Chondrocyte (in vitro differentiated cells): ENCODE data around the gene ZNF414. TPM values are rescaled to one million over a fixed set of nuclear protein-coding genes. Genes with fewer than 3 reads are reported as not detected.
A peak's percentile ranks its signal among the peaks of the same experiment; 100 is the strongest.

ENCODE experiments used
- DNase-seq: peaks from one replicate; pipeline ENCODE4 v3.0.0; 2021; ENCODE audit warnings: mixed read lengths, low spot score
- H3K27ac Mint-ChIP-seq: one replicate; pipeline ENCODE4 v1.8.0; 2021; ENCODE audit warnings: mild to moderate bottlenecking, moderate library complexity, mixed read lengths; ENCODE audit not compliant: unreplicated experiment
- H3K27me3 Mint-ChIP-seq: 2 replicates; pipeline ENCODE4 v1.8.0; 2021; ENCODE audit warnings: low read depth, mixed read lengths
- H3K36me3 Mint-ChIP-seq: 2 replicates; pipeline ENCODE4 v1.8.0; 2021; ENCODE audit warnings: low read depth, mixed read lengths
- H3K4me1 Mint-ChIP-seq: 2 replicates; pipeline ENCODE4 v1.8.0; 2021; ENCODE audit warnings: low read depth, mild to moderate bottlenecking, mixed read lengths
- H3K4me3 Mint-ChIP-seq: one replicate; pipeline ENCODE4 v1.8.0; 2021; ENCODE audit warnings: mild to moderate bottlenecking, moderate library complexity, mixed read lengths; ENCODE audit not compliant: unreplicated experiment
- H3K9me3 Mint-ChIP-seq: 2 replicates; pipeline ENCODE4 v1.8.0; 2021; ENCODE audit warnings: low read depth, mixed read lengths
- total RNA-seq: library from RNA; stranded (reverse); gene quantifications from 3 replicates; pipeline ENCODE4 v1.2.1, GENCODE V29; 2021
- TF ChIP-seq, protein P1 (sequence below): fragments of 200-600 bp; sonication (generic); IDR thresholded peaks from 2 replicates; pipeline ENCODE4 v1.5.0; 2021; ENCODE audit warnings: antibody characterized with exemption, mild to moderate bottlenecking, moderate library complexity

ZNF414 gene
- total RNA-seq, 1 donor from 2014 or later = 26.8 TPM

DNA sequence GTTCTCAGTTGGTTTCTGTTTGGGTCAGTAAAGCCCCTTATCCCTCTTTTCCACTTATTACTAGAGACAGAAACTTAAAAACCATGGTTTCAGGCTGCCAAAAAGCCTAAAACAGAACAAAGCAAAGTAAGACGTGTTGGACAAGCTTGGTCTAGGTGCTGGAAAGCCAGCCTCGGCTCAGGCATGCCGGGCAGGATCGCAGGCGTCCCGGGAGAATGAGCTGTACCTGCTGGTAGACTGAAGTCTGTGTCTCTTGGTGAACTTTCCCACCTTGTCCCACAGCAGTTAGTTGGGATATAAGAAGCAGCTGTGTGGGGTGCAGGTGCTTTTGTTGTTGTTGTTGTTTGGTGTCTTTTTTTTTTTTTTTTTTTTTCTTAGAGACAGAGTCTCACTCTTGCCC is 32.4 kb downstream of the ZNF414 start:
- Mint-ChIP-seq H3K4me3 (no peak overlapping the region), H3K4me1 (peaks cover 21% of the 10 kb centered on the region), H3K27me3 (no peaks in the 10 kb centered on the region), H3K36me3 (peaks cover 20% of the 10 kb centered on the region), H3K9me3 (no peaks in the 10 kb centered on the region), H3K27ac (peak overlapping the region; percentile 49)
- TF ChIP-seq, protein P1, sequence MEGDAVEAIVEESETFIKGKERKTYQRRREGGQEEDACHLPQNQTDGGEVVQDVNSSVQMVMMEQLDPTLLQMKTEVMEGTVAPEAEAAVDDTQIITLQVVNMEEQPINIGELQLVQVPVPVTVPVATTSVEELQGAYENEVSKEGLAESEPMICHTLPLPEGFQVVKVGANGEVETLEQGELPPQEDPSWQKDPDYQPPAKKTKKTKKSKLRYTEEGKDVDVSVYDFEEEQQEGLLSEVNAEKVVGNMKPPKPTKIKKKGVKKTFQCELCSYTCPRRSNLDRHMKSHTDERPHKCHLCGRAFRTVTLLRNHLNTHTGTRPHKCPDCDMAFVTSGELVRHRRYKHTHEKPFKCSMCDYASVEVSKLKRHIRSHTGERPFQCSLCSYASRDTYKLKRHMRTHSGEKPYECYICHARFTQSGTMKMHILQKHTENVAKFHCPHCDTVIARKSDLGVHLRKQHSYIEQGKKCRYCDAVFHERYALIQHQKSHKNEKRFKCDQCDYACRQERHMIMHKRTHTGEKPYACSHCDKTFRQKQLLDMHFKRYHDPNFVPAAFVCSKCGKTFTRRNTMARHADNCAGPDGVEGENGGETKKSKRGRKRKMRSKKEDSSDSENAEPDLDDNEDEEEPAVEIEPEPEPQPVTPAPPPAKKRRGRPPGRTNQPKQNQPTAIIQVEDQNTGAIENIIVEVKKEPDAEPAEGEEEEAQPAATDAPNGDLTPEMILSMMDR = no peak
- DNase-seq = peak; percentile 33

DNA sequence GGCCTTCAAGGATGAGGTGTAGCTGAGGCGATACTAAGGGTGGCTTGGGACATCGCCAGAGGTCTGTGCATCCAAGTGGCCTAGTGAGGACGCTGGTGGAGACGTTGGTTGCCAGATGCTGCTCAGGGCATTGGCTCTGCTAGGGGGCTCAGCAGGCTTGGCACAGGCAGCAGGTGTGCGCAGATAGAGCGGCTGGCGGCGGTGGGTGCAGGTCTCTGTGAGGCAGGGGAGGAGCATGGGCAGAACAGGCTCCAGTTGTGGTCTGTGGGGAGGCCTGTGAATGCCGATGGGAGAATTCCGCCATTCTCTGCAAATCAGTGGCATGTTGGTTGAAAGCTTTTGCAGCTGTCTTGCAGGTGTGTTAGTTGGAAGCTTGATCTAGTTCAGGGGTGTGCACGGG is 32.8 kb downstream of the ZNF414 start:
- no peaks in the 10 kb centered on the region for H3K27me3 Mint-ChIP-seq
- peak; percentile 62 for DNase-seq
- H3K27ac Mint-ChIP-seq = peak overlapping the region; percentile 9
- H3K36me3 Mint-ChIP-seq = peaks cover 18% of the 10 kb centered on the region
- no peak overlapping the region for H3K4me3 Mint-ChIP-seq
- H3K9me3 Mint-ChIP-seq = no peaks in the 10 kb centered on the region
- H3K4me1 Mint-ChIP-seq = peaks cover 21% of the 10 kb centered on the region
- TF ChIP-seq, protein P1 = no peak

GRCh38 chr19:8478598-8478997 is 35.4 kb downstream of the ZNF414 start:
- peaks cover 21% of the 10 kb centered on the region for H3K4me1 Mint-ChIP-seq
- H3K36me3 Mint-ChIP-seq = peaks cover 28% of the 10 kb centered on the region
- DNase-seq = peak; percentile 5
- H3K27ac Mint-ChIP-seq = no peak overlapping the region
- no peaks in the 10 kb centered on the region for H3K9me3 Mint-ChIP-seq
- no peaks in the 10 kb centered on the region for H3K27me3 Mint-ChIP-seq
- TF ChIP-seq, protein P1 = no peak
- no peak overlapping the region for H3K4me3 Mint-ChIP-seq

DNA sequence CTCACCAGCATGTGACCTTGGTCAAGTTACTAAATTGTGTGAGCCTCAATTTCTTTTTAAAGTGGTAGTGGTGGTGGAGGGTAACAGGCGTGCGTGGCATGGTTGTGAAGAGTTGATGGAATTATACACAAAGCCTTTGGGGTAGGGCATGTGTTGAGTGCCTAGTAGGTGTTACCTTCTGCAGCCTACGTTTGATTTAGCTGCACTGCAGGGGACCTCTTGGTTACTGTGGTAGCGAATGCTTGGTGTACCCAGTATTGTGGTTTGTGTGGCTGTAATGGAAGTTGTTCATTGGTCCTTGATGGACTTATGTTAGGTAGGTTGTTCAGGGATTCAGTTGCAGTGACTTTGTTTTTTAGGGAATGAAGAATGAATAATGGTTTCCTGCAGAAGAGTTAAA is 36.1 kb downstream of the ZNF414 start:
- no peaks in the 10 kb centered on the region for H3K27me3 Mint-ChIP-seq
- H3K27ac Mint-ChIP-seq = peak overlapping the region; percentile 38
- peak; percentile 5 for DNase-seq
- H3K4me3 Mint-ChIP-seq = no peak overlapping the region
- no peaks in the 10 kb centered on the region for H3K9me3 Mint-ChIP-seq
- TF ChIP-seq, protein P1 = no peak
- H3K4me1 Mint-ChIP-seq = peaks cover 19% of the 10 kb centered on the region
- peaks cover 24% of the 10 kb centered on the region for H3K36me3 Mint-ChIP-seq

GRCh38 chr19:8476524-8476923 is 37.4 kb downstream of the ZNF414 start:
- H3K27ac Mint-ChIP-seq = no peak overlapping the region
- H3K4me1 Mint-ChIP-seq = peaks cover 18% of the 10 kb centered on the region
- H3K9me3 Mint-ChIP-seq = no peaks in the 10 kb centered on the region
- no peaks in the 10 kb centered on the region for H3K27me3 Mint-ChIP-seq
- H3K4me3 Mint-ChIP-seq = no peak overlapping the region
- peaks cover 27% of the 10 kb centered on the region for H3K36me3 Mint-ChIP-seq
- TF ChIP-seq, protein P1 = no peak
- peak; percentile 44 for DNase-seq
